Measurements from ENCODE around the gene PDIA6.

Gene PDIA6

GRCh38 chr2:10779776-10780490, 32.7 kb downstream of the PDIA6 start:
- DNase-seq = no peak

DNA sequence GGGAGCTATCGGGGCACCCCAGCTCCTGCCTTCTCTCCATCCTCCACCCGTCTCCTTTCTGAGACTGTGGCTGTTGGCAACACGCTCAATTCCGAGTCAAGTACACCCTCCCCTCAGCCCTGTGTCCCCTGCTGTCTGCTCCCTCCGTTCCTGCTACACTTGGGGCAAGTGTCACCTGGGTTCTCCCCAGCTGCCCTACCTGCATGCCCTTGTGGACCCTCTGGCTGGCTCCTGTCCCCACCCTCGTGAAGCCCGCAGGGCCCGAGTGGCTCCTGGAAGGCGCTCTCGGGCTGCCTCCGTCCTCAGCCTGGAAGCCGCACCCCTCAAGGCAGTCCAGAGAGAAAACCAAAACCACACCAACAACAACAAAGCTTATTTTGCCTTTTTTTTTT, 33.9 kb downstream of the PDIA6 start:
- DNase-seq = no peak

DNA sequence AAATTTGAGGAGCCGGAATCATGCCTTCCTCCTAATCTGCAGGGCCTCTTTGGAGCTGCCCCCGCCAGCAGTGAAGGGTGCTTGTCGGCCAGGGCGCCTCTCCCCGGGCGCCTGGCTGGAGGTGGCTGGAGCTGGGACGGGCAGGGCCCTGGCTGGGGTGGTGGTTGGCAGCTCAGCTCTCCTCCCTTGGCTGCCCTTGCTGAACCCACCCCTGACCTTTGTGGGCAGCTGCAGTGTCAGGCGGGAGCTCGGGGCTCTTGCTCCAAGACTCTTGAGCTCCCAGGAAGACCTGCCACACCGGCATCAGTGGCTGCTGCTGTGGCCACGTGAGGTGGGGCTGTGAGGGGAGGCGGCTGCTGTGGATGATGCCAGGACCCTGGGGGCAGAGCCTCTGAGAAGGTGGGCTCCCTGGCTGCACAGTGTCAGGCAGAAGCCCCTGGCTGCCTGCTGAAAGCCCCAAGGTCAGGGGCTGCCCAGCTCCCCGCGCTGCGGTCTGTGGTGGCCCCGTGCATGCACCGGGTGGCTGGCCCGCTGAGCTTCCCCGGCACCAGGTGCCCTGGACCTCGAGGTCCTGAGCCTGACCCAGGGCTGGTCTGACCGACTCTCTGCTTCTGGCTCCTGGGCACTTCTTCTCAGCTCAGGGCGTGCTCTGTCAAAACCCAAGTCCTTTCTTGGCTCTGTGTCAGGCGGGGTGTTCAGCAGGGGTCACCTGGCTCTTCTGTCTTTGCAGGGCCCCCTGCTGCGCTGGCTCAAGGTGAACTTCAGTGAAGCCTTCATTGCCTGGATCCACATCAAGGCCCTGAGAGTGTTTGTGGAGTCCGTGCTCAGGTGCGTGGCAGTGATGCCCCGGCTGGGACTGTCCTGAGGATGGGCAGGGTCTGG, 34.5 kb downstream of the PDIA6 start:
- no peak for DNase-seq

GRCh38 chr2:10777111-10777841, 35.3 kb downstream of the PDIA6 start:
- DNase-seq = no peak

- DNase-seq = no peak
These were observed 36.2 kb downstream of the PDIA6 start for GRCh38 chr2:10776231-10776977.

DNA sequence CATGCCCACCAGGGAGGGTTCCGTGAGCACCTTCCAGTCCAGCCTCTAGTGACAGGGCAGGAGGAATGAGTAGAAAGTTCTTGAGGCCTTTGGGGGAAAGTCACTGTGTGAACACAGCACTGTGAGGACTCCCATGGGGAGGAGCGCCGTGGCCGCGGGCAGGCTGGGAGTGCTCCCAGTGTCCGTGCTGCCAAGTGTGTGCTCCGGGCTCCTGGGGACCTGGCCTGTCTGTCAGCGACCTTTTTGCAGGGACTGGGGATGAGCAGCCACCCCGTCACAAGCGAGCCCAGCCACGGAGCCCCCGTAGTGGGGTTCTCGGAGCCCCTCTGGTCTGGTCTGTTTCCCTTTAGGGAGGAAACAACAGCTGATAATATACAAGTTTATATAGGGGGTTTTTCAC, 36.8 kb downstream of the PDIA6 start:
- DNase-seq = no peak

DNA sequence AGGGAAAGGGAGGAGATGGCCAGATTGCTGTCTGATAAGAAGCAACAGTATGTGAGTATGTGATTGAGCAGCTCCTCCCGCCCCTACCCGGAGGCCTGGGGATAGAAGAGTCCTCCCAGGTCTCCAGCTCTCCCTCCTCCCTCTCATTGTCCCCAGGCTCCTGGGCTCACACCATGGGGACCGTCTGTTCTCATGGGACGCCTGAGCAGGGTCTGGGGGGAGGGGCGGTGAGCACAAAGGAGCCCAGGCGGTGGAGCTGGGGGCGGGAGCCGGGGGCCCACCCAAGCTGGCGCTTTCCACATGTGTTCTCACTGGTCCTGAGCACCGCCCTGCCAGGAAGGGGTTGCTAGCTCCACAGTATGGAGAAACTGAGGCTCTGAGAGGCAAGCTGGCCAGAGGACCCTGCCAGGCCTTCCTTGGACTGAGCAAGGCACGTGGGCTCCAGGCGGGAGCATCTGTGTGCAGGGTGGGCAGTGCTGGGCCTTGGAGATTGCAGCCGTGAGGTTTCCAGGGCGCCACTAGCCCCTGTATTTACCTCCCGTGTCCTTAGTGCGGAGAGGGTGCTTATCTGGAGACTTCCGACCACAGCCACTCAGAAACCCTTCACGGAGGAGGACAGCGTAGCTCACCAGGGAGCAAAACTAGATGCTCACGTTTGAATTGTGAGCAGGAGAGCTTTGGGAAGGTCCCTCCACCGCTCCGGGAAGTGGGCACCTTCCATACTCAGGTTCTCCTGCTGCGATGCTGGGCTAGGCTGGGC, 37.4 kb downstream of the PDIA6 start:
- DNase-seq = no peak

DNA sequence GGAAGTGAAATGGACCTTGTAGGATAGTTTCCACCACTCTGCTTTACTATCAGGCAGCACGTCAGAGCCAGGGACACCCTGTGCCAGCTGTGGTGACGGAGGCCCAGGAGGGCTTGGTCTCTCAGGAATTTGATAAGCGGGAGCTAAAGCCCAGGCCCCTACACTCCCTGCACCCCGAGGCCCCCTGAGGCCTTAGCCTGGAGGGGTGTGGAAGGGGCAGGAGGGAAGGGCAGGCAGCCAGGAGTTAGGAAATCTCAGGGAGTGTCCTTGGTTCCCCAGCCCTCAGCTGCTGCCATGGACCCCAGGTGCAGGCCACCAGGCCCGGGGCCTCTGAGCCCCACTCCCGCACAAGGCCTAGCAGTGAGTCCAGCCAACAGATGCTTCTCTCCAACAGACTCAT, 38.2 kb downstream of the PDIA6 start:
- DNase-seq = no peak

DNA sequence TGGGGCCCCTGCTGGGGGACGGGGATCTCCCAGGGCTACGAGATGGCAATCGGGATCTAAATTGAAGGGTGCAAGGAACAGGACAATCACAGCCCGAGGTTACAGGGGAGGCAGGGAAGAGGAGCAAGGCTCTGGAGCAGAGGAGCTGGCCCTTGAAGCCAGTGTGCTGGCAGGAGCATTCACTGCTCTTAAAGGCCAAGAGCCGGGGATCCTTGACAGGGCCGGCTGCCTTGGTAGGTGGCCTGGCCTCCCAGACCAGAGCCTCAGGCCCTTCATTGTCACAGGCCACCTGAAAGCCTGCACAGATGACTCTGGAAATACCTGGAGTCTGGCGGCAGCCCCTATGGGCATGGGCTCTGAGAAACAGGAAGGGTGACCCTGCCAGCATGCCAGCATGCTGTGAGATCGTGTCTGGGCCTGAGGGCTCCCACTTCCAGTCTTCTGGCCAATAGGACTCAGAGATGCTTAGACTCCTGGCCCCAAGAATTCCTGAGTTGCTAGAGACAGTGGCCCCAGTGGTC, 38.7 kb downstream of the PDIA6 start:
- no peak for DNase-seq

- no peak for DNase-seq
These were observed 39.7 kb downstream of the PDIA6 start for GRCh38 chr2:10772868-10773215.

DNA sequence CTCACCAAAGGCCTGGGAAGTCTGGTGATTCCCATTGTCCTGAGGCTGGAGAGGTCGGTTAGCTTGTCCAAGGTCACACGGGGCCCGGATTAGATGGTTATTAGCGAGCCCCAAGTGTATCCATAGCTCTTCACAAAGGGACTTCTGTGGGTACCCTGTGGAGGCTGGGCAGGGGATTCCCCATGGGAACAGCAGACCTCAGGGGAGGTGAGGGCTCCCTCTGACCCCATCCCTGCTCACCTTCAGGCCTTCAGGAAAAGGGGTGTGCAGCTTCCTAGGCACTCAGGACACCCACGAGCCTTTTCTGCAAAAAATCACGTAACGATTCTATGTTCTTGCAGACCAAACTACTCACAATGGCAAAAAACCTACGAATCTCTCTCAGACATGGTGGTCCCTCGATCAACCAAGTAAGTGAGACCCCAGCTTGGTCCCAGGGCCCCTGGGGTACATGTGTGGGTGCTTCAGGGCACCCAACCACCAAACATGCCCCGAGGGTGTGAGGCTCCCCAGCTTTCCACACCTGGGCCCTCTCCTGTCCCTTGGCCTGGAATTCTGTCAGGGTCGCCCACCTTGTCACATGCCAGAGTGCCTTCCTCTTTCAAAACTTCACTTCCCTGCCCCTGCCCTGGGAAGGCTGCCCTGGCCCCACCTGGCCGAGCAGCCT, 40.3 kb downstream of the PDIA6 start:
- DNase-seq = no peak

DNA sequence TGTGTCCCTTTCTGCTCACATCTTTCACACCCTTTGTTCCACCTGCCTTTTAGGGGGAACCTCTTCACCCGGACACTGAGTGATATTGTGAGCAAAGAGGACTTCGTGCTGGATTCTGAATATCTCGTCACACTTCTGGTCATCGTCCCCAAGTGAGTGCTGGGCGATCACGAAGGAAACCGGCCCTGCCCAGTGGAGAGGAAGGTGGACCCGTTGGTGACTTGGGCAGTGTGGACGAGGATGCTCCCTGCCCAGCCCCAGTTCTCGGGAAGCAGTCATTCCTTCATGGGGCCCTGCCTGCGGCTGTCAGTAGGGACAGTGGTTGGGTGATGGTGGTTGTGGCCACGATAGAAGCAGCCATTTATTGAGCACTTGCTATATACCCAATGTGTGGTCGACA, 40.8 kb downstream of the PDIA6 start:
- DNase-seq = no peak

- DNase-seq = no peak
These were observed 41.4 kb downstream of the PDIA6 start for GRCh38 chr2:10770956-10771750.

DNA sequence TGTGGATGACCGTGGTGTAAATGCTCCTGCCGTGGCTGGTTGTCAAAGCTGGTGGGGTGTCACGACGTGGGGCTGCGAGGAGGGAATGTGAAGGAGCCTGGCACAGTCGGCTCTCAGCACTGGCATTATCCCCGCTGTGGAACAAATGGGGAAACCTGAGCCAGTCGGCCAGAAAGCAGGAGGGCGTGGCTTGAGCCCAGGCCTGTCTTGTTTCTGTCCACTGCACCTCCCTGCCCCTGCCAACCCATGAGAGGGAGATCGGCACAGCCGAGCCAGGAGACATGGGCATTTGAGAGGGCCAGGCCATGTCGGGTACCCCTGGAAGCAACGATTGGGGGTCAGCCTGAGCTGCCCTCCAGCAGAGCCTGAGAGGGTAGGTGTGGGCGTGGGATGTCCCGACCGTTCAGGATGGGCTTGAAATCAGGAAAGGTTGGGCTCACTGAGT, 44.5 kb downstream of the PDIA6 start:
- no peak for DNase-seq

GRCh38 chr2:10765914-10766313, 46.7 kb downstream of the PDIA6 start:
- no peak for DNase-seq

DNA sequence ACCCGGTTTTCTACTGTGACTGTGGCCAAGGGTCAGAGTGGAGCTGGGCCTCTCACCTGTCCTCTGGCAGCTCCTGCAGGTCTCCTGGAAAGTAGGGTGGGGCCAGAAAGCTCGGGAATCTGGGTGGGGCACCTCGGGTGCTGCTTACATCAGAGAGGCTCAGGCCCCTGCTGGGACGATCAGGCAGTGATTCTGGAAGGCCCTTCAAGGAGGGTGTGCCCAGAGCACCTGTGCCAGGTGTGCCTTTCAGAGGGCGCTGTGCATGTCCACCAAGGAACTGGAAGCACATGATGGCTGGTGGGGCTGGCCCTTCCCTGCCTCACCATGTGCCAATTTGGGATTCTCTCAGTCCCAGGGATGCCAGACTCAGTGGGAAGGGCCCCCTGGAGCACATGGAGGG, 47.1 kb downstream of the PDIA6 start:
- DNase-seq = no peak

GRCh38 chr2:10764896-10765295, 47.7 kb downstream of the PDIA6 start:
- no peak for DNase-seq

DNA sequence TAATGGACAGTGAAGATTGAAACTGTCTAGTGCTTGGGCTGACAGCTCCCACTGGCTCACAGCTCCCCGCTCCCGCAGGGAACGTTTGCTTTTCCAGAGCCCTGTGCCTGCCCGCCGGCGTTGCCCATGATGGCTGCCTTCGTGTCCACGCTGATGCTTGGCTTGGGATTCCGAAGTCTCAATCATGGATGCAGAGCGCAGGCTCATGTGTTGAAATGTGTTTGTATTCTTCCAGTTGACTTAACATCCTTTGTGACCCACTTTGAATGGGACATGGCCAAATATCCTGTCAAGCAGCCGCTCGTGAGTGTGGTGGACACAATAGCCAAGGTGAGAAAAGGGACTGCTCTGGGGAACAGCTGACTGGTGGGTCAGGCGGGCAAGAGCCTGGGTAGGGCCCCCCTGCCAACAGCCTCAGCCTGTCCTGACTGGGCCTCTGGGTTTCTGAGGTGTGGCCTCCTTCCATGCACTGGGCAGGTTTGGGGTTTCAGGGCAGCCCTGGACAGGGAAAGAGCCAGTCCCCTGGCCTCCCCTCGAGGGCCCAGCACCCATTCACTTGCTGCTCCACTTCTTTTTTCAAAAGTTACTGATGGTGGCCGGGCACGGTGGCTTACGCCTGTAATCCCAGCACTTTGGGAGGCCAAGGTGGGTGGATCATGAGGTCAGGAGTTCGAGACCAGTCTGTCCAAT, 48.3 kb downstream of the PDIA6 start:
- DNase-seq = no peak

GRCh38 chr2:10763461-10763800, 49.2 kb downstream of the PDIA6 start:
- no peak for DNase-seq

All from CD4-positive, alpha-beta T cell treated with Interleukin-4 for 4 hours (primary cell).